Ascending aorta (tissue), 2 donors: ENCODE measurements around the gene ABTB2. TPM values are rescaled to one million over a fixed set of nuclear protein-coding genes. Genes with fewer than 3 reads are reported as not detected.

Experiments used
- DNase-seq, 2 donors: peaks; one replicate each; pipeline ENCODE4 v3.0.0-alpha.2; 2019; ENCODE audit warnings: low spot score in 2 of 2
- H3K27ac ChIP-seq, 2 donors: fragments of 200-600 bp; sonication (generic); one replicate each; pipeline ENCODE4 v1.5.1; 2016 to 2017; ENCODE audit warnings: mild to moderate bottlenecking in 1 of 2
- H3K27me3 ChIP-seq: fragments of 200-600 bp; sonication (generic); one replicate; pipeline ENCODE4 v1.5.1; 2017
- H3K36me3 ChIP-seq, 2 donors: fragments of 200-600 bp; sonication (generic); one replicate each; pipeline ENCODE4 v1.5.1; 2016
- H3K4me1 ChIP-seq, 2 donors: fragments of 200-600 bp; sonication (generic); one replicate each; pipeline ENCODE4 v1.5.1; 2016 to 2017; ENCODE audit warnings: mild to moderate bottlenecking in 1 of 2
- H3K4me3 ChIP-seq, 2 donors: fragments of 200-600 bp; sonication (generic); one replicate each; pipeline ENCODE4 v1.5.1; 2016 to 2017; ENCODE audit warnings: mild to moderate bottlenecking in 1 of 2
- H3K9me3 ChIP-seq, 2 donors: fragments of 200-600 bp; sonication (generic); one replicate each; pipeline ENCODE4 v1.5.1; 2016
- CTCF ChIP-seq, 3 experiments: fragments of 200-600 bp in 2 of 3; fragments of 450-650 bp in 1 of 3; sonication (generic) in 2 of 3; IDR thresholded peaks; one replicate each; pipeline ENCODE4 v1.5.1; 2016 to 2019; ENCODE audit warnings: antibody characterized with exemption in 3 of 3, mild to moderate bottlenecking in 1 of 3, moderate library complexity in 1 of 3
- intact Hi-C: fragments of 100-400 bp; cut with DNase I; formaldehyde crosslinking; loops from one replicate; pipeline ENCODE4 v1.15.1; 2023
- total RNA-seq: library from RNA; depleted of rRNA; stranded (reverse); fragments of >200 nt; gene quantifications from one replicate; pipeline ENCODE4 v1.1.0, GENCODE V29; 2016

The ABTB2 gene
- total RNA-seq, 1 donor from 2014 or later, result 7.9 TPM

GRCh38 chr11:34359548-34359891 lies 1.7 kb upstream of the ABTB2 start:
- TF ChIP-seq CTCF (IDR thresholded peaks at IDR 0.05), result peak in 1 of 3 experiments; percentile 49
- no peaks in the 10 kb centered on the region for H3K36me3 ChIP-seq
- intact Hi-C loops, result loop anchor here (1.0 to 5.0 kb wide), 8 partner anchors 51 to 667 kb away; partner anchors contain the start of genes CAT and NAT10
- H3K4me3 ChIP-seq, result peak overlapping the region; percentile 81 to 84
- no peaks in the 10 kb centered on the region for H3K27me3 ChIP-seq
- H3K27ac ChIP-seq, result peak overlapping the region in 1 of 2 donors; percentile 78
- no peak for DNase-seq
- no peaks in the 10 kb centered on the region for H3K9me3 ChIP-seq
- peaks cover 3 to 23% of the 10 kb centered on the region in 2 donors for H3K4me1 ChIP-seq

- peak; percentile 72 to 91 (median 85) for TF ChIP-seq CTCF (IDR thresholded peaks at IDR 0.05)
- Histone ChIP-seq H3K9me3 (no peaks in the 10 kb centered on the region), H3K4me3 (peak overlapping the region; percentile 81 to 84), H3K36me3 (no peaks in the 10 kb centered on the region), H3K4me1 (peaks cover 3 to 23% of the 10 kb centered on the region in 2 donors), H3K27ac (peak overlapping the region; percentile 78 to 80), H3K27me3 (no peaks in the 10 kb centered on the region)
- intact Hi-C loops, result loop anchor here (1.0 to 5.0 kb wide), 10 partner anchors 13 to 667 kb away; partner anchors contain the start of genes CAT and NAT10
- peak; percentile 58 to 92 for DNase-seq
These were observed 1.1 kb upstream of the ABTB2 start for GRCh38 chr11:34358728-34359547.

GRCh38 chr11:34358258-34358727 lies 483 bp upstream of the ABTB2 start:
- peak overlapping the region; percentile 78 to 80 for H3K27ac ChIP-seq
- peaks cover 3 to 23% of the 10 kb centered on the region in 2 donors for H3K4me1 ChIP-seq
- TF ChIP-seq CTCF (IDR thresholded peaks at IDR 0.05), result no peak
- H3K4me3 ChIP-seq, result peak overlapping the region; percentile 81 to 84
- peak in 1 of 2 donors; percentile 85 for DNase-seq
- H3K9me3 ChIP-seq, result no peaks in the 10 kb centered on the region
- H3K36me3 ChIP-seq, result no peaks in the 10 kb centered on the region
- intact Hi-C loops, result loop anchor here (1.0 to 5.0 kb wide), 8 partner anchors 12 to 666 kb away; partner anchors contain the start of genes CAT and NAT10
- H3K27me3 ChIP-seq, result no peaks in the 10 kb centered on the region

GRCh38 chr11:34356913-34357700 lies 703 bp downstream of the ABTB2 start:
- TF ChIP-seq CTCF (IDR thresholded peaks at IDR 0.05), result no peak
- intact Hi-C loops, result loop anchor here (2.0 to 5.0 kb wide), 3 partner anchors 26 to 665 kb away; partner anchors contain the start of gene CAT
- Histone ChIP-seq H3K36me3 (no peaks in the 10 kb centered on the region), H3K4me3 (peak overlapping the region; percentile 81 to 84), H3K9me3 (no peaks in the 10 kb centered on the region), H3K4me1 (peaks cover 3 to 23% of the 10 kb centered on the region in 2 donors), H3K27me3 (no peaks in the 10 kb centered on the region), H3K27ac (peak overlapping the region; percentile 84 to 87)
- peak in 1 of 2 donors; percentile 80 for DNase-seq

GRCh38 chr11:34356576-34356912 lies 1.3 kb downstream of the ABTB2 start:
- H3K27ac ChIP-seq, result peak overlapping the region; percentile 84 to 87
- H3K4me3 ChIP-seq, result peak overlapping the region; percentile 81 to 84
- TF ChIP-seq CTCF (IDR thresholded peaks at IDR 0.05), result no peak
- H3K27me3 ChIP-seq, result no peaks in the 10 kb centered on the region
- DNase-seq, result peak in 1 of 2 donors; percentile 79
- peaks cover 3 to 23% of the 10 kb centered on the region in 2 donors for H3K4me1 ChIP-seq
- H3K9me3 ChIP-seq, result no peaks in the 10 kb centered on the region
- intact Hi-C loops, result loop anchor here (2.0 to 5.0 kb wide), 3 partner anchors 26 to 664 kb away; partner anchors contain the start of gene CAT
- H3K36me3 ChIP-seq, result no peaks in the 10 kb centered on the region
